Sigmoid colon (tissue), 7 donors: Measurements from ENCODE around the gene RPS6KB1. TPM values are rescaled to one million over a fixed set of nuclear protein-coding genes. Genes with fewer than 3 reads are reported as not detected.

Experiments
- polyA plus RNA-seq, 3 donors: library from polyadenylated mRNA; stranded (reverse); fragments of 200-250 nt; gene quantifications; one replicate each; pipeline ENCODE4 v1.2.3, GENCODE V29; 2013
- small RNA-seq, 3 donors: library from RNA; depleted of rRNA; stranded (forward); fragments of <200 nt; gene quantifications; one replicate each; pipeline ENCODE3, GENCODE V24; 2016
- total RNA-seq, 4 donors: library from RNA; depleted of rRNA; stranded (reverse); fragments of >200 nt; gene quantifications; one replicate each; pipeline ENCODE4 v1.1.0, GENCODE V29; 2016
- donor health status: healthy with polysubstance abuse.
- donor health status: Bipolar disorder and iron deficiency.
- donor health status: healthy.

RPS6KB1 gene
- total and polyA plus RNA-seq, 7 donors = 8.1 to 63.0 (median 28.9) TPM

Small RNAs within 50 kb of the gene (small RNA-seq; reads per million reads assigned to genes)
- gene RNU6-450P (0 reads per million in 3 donors), gene RPS29P21 (0 reads per million in 3 donors)

Other genes starting within 250 kb of the RPS6KB1 start
- gene PTRH2, start 185.7 kb upstream of the RPS6KB1 start, total RNA-seq = 10 to 100 TPM; 21.8 to 36.2 (median 24.1) TPM
- gene PTRH2, start 185.7 kb upstream of the RPS6KB1 start, polyA plus RNA-seq = 10 to 100 TPM in 2 of 3 donors, 1 to 10 TPM in 1; 9.0 to 38.2 (median 16.2) TPM
- gene VMP1, start 185.5 kb upstream of the RPS6KB1 start, total RNA-seq = 100 to 1,000 TPM in 3 of 4 donors, 10 to 100 TPM in 1; 92.7 to 247 (median 139) TPM
- 100 to 1,000 TPM in 1 of 3 donors, 10 to 100 TPM in 2; 26.1 to 132 (median 35.4) TPM for gene VMP1, start 185.5 kb upstream of the RPS6KB1 start, polyA plus RNA-seq
- 10 to 100 TPM; 13.8 to 23.2 (median 14.6) TPM for gene TUBD1, start 178 bp upstream of the RPS6KB1 start, total RNA-seq
- 1 to 10 TPM; 3.9 to 5.9 (median 5.4) TPM for gene TUBD1, start 178 bp upstream of the RPS6KB1 start, polyA plus RNA-seq
- 10 to 100 TPM; 11.8 to 16.8 (median 15.2) TPM for gene RNFT1, start 71.6 kb downstream of the RPS6KB1 start, total RNA-seq
- gene RNFT1, start 71.6 kb downstream of the RPS6KB1 start, polyA plus RNA-seq = 10 to 100 TPM in 2 of 3 donors, 1 to 10 TPM in 1; 7.9 to 17.9 (median 10.2) TPM
- 10 to 100 TPM in 3 of 4 donors, 1 to 10 TPM in 1; 9.1 to 21.4 (median 19.5) TPM for gene HEATR6, start 185.8 kb downstream of the RPS6KB1 start, total RNA-seq
- gene HEATR6, start 185.8 kb downstream of the RPS6KB1 start, polyA plus RNA-seq = 1 to 10 TPM; 2.8 to 8.4 (median 3.0) TPM